ENCODE results near the gene IL4I1.

Gene IL4I1

DNA sequence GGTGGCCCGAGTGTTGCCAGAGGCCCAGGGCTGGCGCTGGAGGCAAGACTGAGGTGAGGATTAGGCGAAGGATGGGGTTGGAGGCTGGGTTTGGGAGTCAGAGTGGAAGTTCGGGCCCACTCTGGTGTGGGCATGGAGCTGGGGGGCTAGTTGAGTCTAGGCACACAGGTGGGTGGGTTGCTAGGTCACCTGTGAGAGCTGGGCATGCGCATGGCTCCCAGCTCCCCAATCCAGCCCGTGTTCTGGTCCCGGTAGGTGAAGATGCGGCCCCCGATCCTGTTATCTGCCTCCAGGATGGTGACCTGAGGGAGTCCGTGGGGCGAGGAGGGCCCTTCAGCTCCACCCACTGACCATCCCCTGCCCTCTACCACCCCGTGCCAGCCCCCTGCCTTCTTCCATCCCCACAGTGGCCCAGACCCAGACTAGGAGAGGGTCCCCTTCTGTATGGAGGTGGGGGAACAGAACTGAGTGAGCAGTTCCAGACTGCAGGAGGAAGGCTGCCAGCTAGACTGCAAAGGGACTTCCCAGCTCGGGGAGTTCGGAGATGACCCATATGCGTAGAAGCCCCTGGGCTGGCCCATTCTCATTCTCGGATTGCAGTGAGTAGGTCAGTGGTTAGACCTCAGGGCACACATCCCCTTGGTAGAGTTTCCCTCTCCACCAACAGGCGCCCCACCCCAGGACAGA, 1.7 kb downstream of the IL4I1 start:
- DNase-seq = no peak

GRCh38 chr19:49894011-49894664, 2.5 kb downstream of the IL4I1 start:
- no peak for DNase-seq

GRCh38 chr19:49892716-49893115, 4.0 kb downstream of the IL4I1 start:
- no peak for DNase-seq

DNA sequence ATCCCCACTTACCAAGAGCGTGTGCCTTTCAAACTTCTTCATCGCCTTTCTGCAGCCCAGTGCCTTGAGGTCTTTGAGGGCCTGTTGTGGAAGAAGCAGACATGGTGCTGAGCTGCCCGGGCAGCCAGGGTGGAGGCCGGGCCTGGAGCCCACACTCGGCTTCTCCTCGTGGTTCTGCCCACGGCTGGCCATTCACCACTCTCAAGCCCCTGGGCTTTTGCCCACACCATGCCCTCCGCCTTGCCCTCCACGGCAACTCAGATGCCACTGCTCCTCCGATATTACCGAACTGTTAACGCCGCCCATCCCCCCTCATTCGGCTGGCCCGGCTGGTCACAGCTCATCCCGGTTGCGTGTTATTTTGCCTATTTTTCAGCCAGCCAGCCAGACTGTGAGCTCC, 5.3 kb downstream of the IL4I1 start:
- no peak for DNase-seq

GRCh38 chr19:49890349-49891311, 6.1 kb downstream of the IL4I1 start:
- DNase-seq = peak; percentile 84

GRCh38 chr19:49889687-49890348, 6.9 kb downstream of the IL4I1 start:
- DNase-seq = peak; percentile 83

GRCh38 chr19:49889038-49889686, 7.5 kb downstream of the IL4I1 start:
- DNase-seq = no peak

DNA sequence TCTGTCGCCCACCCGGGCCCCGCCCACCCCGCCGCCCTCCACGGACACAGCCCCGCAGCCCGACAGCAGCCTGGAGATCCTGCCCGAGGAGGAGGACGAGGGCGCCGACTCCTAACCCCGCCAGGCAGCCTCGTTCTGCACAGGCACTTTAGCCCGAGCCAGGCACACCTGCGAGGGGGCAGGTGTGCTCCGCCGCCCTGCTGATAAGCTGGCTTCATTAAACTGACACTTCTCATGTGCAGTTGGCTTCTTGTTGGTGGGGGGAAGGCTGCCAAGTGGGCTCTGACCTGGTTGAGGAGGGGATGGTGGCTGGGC, 8.2 kb downstream of the IL4I1 start:
- DNase-seq = no peak

DNA sequence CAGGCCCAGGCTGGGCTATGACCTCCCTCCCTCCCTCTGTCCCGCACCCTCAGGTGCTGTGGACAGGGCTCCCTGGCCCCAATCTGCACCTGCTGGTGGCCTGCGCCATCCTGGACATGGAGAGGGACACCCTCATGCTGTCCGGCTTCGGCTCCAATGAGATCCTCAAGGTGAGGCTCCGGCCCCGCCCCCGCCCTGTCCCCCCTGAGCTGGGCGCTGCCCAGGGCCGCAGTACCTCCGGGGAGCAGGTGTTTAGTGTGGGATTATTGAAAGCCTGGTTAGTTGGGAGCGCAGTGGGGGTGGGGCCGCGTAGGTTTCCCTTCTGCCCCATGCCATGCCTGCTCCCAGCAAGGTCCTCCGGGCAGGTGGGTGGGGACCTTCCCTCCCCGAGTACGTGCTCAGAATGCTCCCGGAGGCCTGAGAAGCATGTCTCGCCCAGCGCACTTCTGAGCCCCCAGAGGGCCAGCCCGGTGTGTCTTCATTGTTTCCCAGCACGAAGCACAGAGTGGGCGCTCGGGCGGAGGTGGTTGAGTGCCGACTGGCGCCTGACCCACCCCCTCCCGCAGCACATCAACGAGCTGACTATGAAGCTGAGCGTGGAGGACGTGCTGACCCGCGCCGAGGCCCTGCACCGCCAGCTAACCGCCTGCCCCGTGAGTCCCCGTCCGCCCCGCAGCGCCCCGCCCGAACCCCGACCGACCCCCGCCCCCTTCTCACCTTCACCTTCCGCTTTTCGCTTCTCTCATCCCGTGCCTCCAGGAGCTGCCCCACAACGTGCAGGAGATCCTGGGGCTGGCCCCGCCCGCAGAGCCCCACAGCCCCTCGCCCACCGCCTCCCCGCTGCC, 8.8 kb downstream of the IL4I1 start:
- DNase-seq = no peak

- no peak for DNase-seq
Observed at GRCh38 chr19:49887037-49887664, 9.5 kb downstream of the IL4I1 start.

GRCh38 chr19:49884760-49885159, 11.9 kb downstream of the IL4I1 start:
- DNase-seq = no peak

GRCh38 chr19:49884109-49884508, 12.6 kb downstream of the IL4I1 start:
- DNase-seq = no peak

GRCh38 chr19:49883094-49883493, 13.6 kb downstream of the IL4I1 start:
- no peak for DNase-seq

- DNase-seq = no peak
Observed at GRCh38 chr19:49882643-49883042, 14.0 kb downstream of the IL4I1 start.

DNA sequence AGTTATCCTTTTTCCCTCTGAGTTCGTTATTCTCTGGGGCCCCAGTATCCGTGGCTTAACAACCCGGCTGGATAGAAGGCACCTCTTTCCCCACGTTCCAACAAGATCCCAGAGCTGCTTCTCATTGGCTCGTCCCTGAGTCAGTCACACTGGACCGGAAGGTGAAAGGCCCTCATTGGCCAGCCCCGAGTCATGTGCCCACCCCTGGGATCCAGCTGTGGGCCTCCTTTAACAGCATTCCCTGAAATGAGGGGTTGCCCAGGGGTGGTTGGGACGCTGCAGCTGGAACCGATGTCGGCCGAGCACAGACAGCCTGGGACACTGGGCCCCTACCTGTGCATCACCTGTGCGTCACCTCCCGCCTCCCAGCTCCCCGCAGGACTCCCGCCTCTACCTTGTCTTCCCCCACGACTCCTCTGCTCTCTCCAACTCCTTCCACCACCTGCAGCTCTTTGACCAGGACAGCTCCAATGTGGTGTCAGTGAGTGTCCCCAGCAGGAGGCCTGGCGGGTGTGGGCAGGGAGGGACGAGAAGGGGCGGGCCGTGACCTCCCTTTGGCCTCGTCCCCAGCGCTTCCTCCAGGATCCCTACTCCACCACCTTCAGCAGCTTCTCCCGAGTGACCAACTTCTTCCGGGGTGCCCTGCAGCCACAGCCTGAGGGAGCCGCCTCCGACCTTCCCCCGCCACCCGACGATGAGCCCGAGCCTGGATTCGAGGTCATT, 14.9 kb downstream of the IL4I1 start:
- no peak for DNase-seq

- DNase-seq = no peak
Observed at GRCh38 chr19:49881186-49881585, 15.5 kb downstream of the IL4I1 start.

DNA sequence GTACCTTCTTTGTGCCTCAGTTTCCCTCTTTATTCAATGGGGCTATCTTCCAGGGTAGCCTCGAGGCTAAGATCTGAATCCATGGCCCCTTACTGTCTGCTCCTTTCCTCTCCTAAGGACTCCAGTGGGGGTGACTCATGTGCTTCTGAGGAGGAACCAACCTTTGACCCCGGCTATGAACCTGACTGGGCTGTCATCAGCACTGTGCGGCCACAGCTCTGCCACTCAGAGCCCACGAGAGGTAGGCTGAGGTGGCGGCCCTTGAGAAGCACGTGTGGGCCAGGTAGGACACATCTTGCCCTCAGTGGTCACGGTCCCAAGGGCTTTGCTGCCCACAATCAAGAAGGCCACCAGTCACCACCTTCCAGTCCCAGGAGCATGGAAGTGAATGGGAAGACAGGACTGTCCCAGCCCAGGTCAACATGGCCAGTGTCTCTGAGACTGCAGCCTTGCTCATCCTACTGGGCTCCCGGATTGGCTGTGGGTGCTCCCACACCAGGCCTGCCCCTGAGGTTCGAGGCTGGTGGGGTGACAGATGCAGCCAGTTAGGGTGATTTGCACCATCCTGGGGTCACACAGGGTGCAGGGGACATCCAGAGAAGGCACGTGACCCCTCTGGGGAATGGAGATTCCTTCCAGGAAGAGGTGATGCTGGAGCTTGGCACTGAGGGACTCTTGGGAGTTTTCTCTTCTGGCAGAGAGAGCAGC, 16.4 kb downstream of the IL4I1 start:
- no peak for DNase-seq

DNA sequence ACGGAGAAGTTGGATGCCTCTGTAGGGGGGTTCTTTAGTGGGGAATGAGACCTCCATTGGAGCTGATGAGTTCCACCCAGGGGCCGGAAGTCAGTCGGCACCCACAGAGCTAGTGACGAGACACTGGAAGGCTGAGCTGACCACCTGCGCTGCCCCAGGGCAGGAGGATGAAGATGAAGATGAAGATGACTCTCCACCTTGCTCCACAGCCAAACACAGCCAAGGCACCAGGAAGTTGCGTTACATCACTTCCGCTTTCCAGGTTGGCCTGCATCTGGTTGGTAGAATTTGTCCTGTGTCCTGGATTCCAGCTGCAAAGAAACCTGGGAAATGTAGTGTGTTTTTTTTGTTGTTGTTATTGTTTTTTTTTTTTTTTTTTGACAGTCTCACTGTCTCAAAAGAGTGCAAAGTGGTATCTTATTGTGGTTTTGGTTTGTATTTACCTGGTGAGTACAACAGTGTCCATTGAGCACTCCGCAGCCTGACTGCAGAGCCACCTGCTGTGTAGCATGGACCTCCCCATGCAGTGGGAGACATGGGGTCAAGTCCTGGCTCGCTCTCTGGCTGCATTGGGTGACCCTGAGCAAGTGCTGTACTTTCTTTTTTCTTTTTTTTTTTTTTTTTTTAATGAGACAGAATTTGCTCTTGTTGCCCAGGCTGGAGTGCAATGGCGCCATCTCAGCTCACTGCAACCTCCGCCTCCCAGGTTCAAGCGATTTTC, 17.3 kb downstream of the IL4I1 start:
- DNase-seq = no peak

DNA sequence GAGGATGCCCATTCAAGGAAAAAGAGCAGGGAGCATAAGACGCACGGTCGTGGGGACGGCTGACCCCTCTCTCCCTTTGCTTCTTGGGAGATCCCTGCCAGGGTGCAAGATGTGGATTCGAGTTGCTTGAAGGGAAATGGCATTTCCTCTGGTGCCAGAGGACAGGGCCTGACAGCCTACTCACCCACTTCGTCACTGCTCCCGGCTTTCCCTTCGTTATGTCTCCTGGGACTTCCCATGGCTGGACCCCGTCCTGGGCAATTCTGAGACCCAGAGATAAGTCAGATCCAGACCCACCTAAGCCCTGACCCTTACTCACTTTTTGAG, 18.0 kb downstream of the IL4I1 start:
- DNase-seq = no peak

All from CD4-positive, alpha-beta T cell treated with Interleukin-17A for 4 hours (primary cell).